Stimulated activated CD8-positive, alpha-beta memory T cell treated with anti-CD3 and anti-CD28 coated beads, Interleukin-7, amount 100 ng/mL, for 24 hours (primary cell): ENCODE measurements around the gene SNAPC1.
A peak's percentile ranks its signal among the peaks of the same experiment; 100 is the strongest.
"Not testable (repeated sequence)": the region's sequence is repeated elsewhere in the genome, so short reads cannot be mapped to it uniquely, and the experiment has no call there.

Source experiments
- DNase-seq: peaks from one replicate; pipeline ENCODE4 v3.0.0-alpha.2; 2020; ENCODE audit warnings: low read depth

SNAPC1 gene

GRCh38 chr14:61761959-61762786, at the start of gene SNAPC1:
Gene SNAPC1 (plus strand): TSS chr14:61762420. CDS start chr14:61762461, 41 bp downstream.
- peak; percentile 96 for DNase-seq

GRCh38 chr14:61713724-61714437, 48.3 kb upstream of the SNAPC1 start:
- no peak for DNase-seq

- DNase-seq, result no peak
Observed at GRCh38 chr14:61716956-61717355, 45.3 kb upstream of the SNAPC1 start.

- DNase-seq, result no peak
Observed at GRCh38 chr14:61718039-61718438, 44.2 kb upstream of the SNAPC1 start.

- DNase-seq, result no peak
Observed at GRCh38 chr14:61719344-61720293, 42.6 kb upstream of the SNAPC1 start.

GRCh38 chr14:61720294-61720661, 41.9 kb upstream of the SNAPC1 start:
- no peak for DNase-seq

GRCh38 chr14:61720741-61721140, 41.5 kb upstream of the SNAPC1 start:
- no peak for DNase-seq

GRCh38 chr14:61724133-61724532, 38.1 kb upstream of the SNAPC1 start:
- DNase-seq, result no peak

GRCh38 chr14:61726778-61727658, 35.2 kb upstream of the SNAPC1 start:
- no peak for DNase-seq

- DNase-seq, result no peak
Observed at GRCh38 chr14:61730756-61731373, 31.4 kb upstream of the SNAPC1 start.

- DNase-seq, result no peak
Observed at GRCh38 chr14:61733972-61734371, 28.2 kb upstream of the SNAPC1 start.

- no peak for DNase-seq
Observed at GRCh38 chr14:61736751-61737150, 25.5 kb upstream of the SNAPC1 start.

- no peak for DNase-seq
Observed at GRCh38 chr14:61737915-61738314, 24.3 kb upstream of the SNAPC1 start.

- no peak for DNase-seq
Observed at GRCh38 chr14:61739133-61739532, 23.1 kb upstream of the SNAPC1 start.

- DNase-seq, result no peak
Observed at GRCh38 chr14:61742371-61742770, 19.8 kb upstream of the SNAPC1 start.

GRCh38 chr14:61744238-61744637, 18.0 kb upstream of the SNAPC1 start:
- no peak for DNase-seq

GRCh38 chr14:61746346-61746745, 15.9 kb upstream of the SNAPC1 start:
- DNase-seq, result not testable (repeated sequence)

- DNase-seq, result no peak
Observed at GRCh38 chr14:61746881-61747280, 15.3 kb upstream of the SNAPC1 start.

GRCh38 chr14:61747342-61747741, 14.9 kb upstream of the SNAPC1 start:
- DNase-seq, result no peak

GRCh38 chr14:61749264-61749663, 13.0 kb upstream of the SNAPC1 start:
- no peak for DNase-seq

- DNase-seq, result no peak
Observed at GRCh38 chr14:61749867-61750266, 12.4 kb upstream of the SNAPC1 start.
